Activated CD4-positive, alpha-beta T cell treated with anti-CD3 and anti-CD28 coated beads, Interleukin-2, Interleukin-6, amounts not matched to agents 100 ng/mL and 50 ng/mL, durations not matched to agents 16 hours and 8 hours (primary cell): Measurements from ENCODE around the gene EFNA5.
"Not testable (repeated sequence)": the region's sequence is repeated elsewhere in the genome, so short reads cannot be mapped to it uniquely, and the experiment has no call there.

ENCODE experiments used
- DNase-seq: peaks from one replicate; pipeline ENCODE4 v3.0.0-alpha.2; 2020

Gene EFNA5

GRCh38 chr5:107451028-107451427 is 219.7 kb downstream of the EFNA5 start:
- DNase-seq, result no peak

- no peak for DNase-seq
These were observed 220.2 kb downstream of the EFNA5 start for GRCh38 chr5:107450531-107450930.

- DNase-seq, result no peak
These were observed 221.4 kb downstream of the EFNA5 start for GRCh38 chr5:107449369-107449768.

GRCh38 chr5:107447587-107447986 is 223.2 kb downstream of the EFNA5 start:
- no peak for DNase-seq

- DNase-seq, result no peak
These were observed 223.8 kb downstream of the EFNA5 start for GRCh38 chr5:107446972-107447371.

DNA sequence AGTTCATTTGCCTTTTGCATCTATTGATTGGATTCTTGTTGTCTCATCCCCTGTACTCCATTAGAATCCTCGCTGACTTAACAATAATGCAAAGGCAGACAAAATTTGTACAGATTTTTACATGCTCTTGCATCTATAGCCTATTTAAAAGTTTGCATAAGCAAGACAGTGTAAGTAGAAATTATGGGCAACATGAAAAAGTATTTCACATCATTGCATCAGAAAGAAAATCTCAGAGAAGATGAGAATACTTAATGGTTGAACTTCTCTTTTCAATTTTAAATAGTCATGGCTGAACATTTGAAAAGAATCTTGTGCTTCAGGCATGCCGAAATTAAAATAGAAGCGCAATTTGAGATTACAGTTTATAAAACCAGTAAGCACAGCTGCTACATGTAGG is 226.4 kb downstream of the EFNA5 start:
- no peak for DNase-seq

DNA sequence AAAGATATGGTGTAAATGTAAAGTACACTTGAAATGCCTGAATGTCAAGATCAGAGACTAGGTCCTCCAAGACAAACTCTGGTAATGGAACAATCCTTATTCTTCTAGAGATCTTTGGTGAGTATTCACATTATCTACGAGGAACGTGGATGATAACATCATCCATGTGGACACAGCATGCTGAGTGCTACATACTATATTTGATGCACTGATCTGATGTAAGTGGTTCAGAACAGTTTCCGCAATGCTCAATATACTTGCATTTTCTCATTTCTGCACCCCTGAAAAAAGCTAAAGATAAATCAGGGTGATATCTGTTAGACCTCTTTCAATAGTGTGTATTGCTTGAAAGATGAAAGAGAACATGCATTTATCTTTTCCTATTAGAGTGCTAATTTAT is 226.8 kb downstream of the EFNA5 start:
- no peak for DNase-seq

DNA sequence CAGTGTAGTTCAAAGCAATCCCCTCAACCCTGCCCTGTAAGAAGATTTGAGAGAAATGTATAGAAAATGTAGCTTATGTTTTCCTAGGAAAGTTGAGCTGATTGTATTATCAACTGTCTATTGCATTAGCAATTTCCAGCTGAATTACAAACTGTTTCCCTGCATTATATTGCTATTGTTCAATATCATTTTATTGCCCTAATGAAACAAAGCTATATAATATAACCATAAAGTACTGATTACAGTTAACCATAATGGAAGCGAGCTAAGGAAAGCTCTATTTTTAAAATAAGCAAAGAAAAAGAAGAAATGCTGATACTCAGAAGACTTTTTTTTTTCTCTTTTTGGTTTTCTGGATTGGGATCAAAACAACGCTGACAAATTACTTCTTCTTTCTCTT is 228.3 kb downstream of the EFNA5 start:
- DNase-seq, result no peak

DNA sequence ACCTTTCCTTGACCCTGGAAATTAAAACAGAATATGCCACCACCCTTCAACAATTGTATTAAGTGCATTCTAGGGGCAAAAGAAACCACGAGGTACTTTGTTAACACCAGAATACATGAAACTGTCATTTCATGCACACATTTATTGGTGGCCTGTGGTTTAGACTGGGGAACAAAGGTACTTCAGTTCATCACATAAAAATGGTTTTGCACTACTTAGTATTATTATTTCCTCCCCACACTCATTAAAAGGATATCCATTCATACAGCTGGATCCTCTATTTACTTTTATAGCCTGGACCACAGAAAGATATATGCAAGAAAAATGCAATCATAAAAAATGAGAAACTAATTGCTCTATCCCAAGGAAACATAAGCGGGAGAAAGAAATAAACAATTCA is 230.9 kb downstream of the EFNA5 start:
- DNase-seq, result no peak

DNA sequence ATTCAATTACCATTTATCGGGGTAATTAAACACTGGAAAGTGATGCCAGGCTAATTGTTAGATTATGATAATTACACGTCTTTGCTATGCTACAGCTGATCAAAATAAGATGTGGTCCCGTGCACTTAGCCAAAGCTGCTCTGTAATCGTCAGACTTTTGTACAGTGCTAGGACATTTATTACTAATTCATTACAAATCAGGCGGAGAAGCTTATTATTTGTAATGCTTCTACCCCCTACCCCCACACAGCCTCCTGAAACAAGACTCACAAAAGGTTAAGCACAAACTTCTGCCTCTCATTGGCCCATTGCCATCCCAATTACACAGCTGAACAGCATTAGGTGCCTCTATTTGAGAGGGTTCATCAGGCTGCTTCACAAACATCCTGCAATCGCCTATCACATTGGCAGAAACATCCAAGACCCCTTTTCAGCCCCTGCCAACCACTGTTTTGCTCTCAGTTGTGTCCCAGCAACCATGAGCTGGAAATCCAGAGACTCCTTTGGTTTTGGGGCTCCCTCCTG is 232.7 kb downstream of the EFNA5 start:
- DNase-seq, result no peak

GRCh38 chr5:107437154-107437553 is 233.6 kb downstream of the EFNA5 start:
- no peak for DNase-seq

- no peak for DNase-seq
These were observed 234.5 kb downstream of the EFNA5 start for GRCh38 chr5:107436201-107436600.

- DNase-seq, result no peak
These were observed 235.7 kb downstream of the EFNA5 start for GRCh38 chr5:107435061-107435460.

DNA sequence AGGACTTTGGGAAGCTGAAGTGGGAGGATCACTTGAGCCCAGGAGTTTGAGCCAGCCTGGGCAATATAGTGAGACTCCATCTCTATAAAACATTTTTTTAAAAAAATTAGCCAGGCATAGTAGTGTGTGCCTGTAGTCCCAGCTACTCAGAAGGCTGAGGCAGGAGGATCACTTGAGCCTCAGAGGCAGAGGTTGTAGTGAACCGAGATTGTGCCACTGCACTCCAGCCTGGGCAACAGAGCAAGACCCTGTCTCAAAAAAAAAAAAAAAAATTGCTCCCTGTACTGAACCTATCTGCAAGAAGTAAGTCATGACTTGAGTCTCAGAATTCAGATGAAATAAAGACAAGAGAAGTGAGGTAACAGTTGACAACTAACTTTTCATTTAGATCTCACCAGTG is 237.1 kb downstream of the EFNA5 start:
- not testable (repeated sequence) for DNase-seq

GRCh38 chr5:107431998-107432397 is 238.7 kb downstream of the EFNA5 start:
- no peak for DNase-seq

DNA sequence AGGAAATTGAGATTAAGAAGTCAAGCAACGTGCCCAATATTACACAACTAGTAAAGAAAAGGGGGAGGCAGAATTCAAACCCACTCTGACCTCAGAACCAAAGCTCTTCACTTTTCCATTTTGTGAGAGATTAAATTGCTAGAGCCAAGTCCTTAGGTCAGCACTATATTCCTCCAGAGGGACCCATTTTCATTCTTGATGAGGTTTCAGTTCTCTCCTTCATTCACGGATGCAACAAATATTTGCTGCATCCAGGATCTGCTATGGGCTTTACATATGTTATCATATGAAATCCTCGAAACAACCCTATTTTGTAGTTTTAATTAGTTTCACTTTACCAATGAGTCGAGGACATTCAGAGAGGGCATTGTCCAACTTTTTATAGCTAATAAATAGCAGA is 239.2 kb downstream of the EFNA5 start:
- no peak for DNase-seq

- DNase-seq, result no peak
These were observed 240.6 kb downstream of the EFNA5 start for GRCh38 chr5:107430071-107430625.

DNA sequence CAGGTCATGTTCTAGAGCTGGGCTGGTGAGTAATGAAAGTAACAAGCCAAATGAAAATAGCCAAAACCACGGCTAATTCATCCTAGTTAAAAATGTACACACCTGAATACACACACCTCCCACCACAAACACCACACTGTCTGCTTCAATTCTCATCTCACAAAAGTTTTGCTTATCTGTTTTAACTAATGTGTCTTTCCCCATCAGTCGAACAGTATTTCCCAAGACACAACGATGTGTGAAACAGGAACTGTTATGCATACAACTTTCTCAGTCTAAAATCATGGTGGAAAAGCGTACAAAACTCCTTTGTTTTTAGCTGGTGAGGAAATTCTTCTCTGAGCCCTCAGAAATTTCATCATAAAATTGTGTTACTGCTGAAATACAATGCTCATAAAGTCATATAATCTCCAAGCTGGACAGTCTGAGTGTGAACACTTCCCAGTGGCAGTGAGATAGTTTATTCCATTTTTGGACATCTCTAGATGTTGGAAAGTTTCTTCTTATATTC is 242.4 kb downstream of the EFNA5 start:
- DNase-seq, result no peak

DNA sequence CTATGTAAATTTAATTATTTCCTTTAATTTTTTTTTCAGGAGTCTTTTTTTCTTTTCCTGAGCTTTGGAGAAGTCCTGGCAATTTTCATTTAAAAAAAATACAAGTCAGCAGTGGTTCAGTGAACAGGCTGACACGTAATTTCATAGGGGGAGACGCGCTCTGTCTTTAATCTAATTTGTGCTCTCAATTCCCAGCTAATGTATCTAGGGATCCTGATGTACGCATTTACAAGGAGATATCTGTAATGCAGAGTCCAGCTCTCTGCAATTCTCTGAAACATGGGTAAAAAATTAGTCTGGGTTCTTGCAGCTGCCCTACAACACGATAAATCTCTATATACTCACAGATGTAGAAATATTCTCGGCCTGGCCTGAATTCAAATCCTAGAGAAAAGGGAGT is 243.9 kb downstream of the EFNA5 start:
- DNase-seq, result no peak

- DNase-seq, result no peak
These were observed 244.5 kb downstream of the EFNA5 start for GRCh38 chr5:107426209-107426608.

DNA sequence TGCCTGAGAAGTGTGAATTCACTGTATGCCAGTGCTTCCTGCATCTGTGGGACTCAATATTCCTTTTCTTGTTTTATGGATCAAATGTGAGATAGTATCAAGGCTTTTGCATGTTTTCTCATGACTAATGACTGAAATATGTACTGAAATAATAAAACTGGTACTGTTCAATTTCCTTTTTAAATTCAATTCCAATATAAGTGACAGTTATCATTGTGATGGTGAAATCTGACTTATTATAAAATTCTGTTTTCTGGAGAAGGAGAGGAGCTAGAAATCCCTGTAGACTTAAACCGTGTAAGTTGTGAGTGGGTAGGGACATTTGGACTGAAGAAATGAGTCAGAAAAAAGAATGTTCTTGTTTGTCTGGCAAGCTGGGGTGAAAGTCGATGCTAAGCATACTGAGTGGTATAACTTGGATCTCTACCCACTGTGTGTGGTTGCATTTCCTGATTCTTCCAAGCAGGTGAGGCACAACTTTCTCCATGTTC is 245.2 kb downstream of the EFNA5 start:
- DNase-seq, result no peak

GRCh38 chr5:107424491-107424890 is 246.2 kb downstream of the EFNA5 start:
- no peak for DNase-seq

DNA sequence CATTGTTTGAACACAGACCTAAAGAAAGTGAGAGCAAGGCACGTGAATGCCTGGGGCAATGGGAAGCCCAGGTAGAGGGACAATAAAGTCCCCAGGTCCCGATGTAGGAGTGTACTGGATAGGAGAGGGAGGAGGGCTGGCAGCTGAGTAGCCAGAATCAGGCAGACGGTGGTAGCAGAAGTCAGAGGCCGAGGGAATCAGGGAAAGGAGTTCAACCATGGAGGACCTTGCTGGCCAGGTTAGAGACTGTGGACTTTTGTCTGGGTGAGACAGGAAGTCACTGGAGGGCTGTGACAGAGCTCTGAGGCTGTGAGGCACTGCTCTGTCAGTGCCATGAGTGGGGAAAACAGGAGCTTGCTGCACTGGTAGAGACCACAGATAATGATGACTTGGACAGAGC is 248.2 kb downstream of the EFNA5 start:
- DNase-seq, result no peak

DNA sequence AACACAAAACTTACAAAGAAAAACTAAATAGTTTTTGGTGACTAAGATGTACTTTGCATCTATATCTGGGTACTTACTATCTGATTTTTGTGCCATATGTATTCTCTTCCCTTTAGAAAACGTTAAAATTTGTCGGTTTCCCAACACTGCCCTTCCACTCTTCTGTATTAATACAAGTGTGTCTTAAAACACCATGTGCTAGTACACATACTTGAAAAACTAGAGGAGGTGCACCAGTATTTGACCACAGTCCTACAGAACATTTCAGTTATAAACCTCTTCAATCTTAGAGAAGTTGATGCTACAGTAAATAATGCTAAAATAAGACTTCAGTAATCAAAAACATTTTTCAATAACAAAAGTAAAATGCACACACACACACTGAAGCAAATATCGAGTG is 251.2 kb downstream of the EFNA5 start:
- DNase-seq, result no peak

DNA sequence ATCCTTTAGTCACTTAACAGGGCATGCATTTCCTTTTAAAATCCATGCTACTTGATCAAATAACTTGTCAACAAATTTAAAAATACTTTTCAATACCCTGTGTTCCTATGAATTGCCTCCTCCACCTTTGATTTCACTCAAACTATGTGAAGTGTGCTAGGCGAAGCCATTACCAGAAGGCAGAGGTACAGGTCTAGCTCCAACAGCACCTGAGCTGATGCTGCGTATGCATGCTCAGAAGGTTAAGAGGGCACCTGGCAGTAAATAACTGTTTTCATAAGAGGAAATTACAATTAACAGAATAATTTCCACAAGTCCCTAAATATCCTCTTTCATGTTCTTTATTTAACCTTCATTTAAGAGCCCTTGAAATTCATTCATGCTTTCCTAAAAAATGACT is 251.8 kb downstream of the EFNA5 start:
- DNase-seq, result no peak
